DMS153 (cell line): ENCODE results near the gene LACTBL1.

Experiments used
- DNase-seq: peaks from one replicate; lab custom pipeline; 2025; lab: John Stamatoyannopoulos, UW

LACTBL1 gene

DNA sequence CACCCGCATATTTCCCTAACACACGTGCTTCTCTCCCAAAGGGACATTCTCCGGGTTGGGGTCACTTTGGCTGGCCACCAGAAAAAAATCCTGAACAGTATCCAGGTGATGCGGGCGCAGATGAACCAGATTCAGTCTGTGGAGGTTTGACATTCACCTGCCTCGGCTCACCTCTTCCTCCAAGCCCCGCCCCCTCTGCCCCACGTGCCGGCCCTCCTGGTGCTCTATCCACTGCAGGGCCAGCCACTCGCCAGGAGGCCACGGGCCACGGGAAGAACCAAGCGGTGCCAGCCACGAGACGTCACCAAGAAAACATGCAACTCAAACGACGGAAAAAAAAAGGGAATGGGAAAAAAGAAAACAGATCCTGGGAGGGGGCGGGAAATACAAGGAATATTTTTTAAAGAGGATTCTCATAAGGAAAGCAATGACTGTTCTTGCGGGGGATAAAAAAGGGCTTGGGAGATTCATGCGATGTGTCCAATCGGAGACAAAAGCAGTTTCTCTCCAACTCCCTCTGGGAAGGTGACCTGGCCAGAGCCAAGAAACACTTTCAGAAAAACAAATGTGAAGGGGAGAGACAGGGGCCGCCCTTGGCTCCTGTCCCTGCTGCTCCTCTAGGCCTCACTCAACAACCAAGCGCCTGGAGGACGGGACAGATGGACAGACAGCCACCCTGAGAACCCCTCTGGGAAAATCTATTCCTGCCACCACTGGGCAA, 59.1 kb downstream of the LACTBL1 start:
- DNase-seq, result no peak

DNA sequence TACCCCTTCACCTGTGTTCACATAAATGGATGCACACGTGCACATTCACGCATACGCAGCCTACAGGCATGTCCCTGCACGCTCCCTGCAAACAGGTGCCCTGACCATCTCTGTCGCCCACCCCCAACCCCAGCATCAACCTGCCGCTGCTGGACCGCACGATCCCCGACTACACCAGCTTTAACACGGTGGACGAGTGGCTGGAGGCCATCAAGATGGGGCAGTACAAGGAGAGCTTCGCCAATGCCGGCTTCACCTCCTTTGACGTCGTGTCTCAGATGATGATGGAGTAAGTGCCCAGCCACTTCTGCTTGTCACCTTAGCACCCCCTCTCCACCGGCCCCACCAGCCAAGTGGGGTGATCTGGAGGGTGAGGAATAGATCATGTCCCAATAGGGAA, 60.4 kb downstream of the LACTBL1 start:
- DNase-seq, result no peak

DNA sequence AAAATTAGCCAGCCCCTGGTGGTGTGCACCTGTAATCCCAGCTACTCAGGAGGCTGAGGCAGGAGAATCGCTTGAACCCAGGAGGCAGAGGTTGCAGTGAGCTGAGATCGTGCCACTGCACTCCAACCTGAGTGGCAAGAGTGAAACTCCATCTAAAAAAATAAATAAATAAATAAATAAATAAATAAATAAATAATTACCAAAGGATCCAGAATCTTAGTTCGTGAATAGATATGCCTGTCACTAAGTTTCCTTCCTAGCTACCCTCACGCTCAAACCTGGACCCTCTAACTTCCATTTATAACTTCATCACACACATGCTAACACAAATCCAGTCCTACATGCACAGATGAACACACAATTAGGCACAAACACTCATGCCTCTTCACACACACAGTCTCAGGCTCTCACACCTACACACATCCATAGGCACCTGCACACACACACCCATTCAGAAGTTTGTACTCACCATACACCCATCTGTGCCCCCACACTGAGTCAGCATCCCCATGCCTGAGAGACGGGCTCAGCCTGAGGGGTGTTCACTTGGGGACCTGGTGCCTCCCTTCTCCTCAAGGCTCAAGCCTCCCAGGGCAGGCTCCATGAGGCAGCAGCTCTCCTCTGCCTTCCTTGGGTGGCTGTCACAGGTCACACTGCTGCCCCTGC, 61.5 kb downstream of the LACTBL1 start:
- DNase-seq, result no peak

DNA sequence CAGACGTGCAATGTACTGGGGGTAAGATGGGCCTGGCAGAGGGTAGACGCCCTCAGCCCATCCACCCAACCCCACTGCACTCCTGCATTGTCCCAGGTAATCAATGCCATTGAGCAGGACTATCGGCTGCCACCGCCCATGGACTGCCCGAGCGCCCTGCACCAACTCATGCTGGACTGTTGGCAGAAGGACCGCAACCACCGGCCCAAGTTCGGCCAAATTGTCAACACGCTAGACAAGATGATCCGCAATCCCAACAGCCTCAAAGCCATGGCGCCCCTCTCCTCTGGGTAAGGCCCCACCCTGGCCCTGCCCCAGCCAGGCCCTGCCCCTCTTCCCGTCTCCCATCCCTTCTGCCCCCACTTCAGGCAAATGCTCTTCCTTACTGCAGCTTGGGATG, 62.4 kb downstream of the LACTBL1 start:
- no peak for DNase-seq

DNA sequence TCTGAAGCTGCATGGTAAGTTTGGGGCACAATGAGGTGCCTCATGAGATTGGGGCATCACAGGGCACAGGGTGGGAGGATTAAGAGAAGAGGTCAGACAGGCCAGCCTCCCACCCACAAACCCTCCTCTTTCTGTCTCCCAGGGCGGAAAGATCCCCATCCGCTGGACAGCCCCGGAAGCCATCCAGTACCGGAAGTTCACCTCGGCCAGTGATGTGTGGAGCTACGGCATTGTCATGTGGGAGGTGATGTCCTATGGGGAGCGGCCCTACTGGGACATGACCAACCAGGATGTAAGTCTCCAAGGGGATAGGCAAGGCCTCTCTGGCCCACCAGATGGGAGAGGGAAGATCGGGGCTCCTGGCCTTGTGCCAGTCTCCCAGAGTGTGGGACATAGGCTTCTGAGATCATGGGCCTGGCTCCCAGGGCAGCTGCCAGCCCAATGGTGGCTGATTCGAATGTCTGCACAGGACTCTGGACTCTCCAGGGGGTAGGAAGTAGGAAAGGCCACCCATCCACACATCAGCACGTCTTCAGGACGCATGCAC, 63.7 kb downstream of the LACTBL1 start:
- DNase-seq, result no peak

DNA sequence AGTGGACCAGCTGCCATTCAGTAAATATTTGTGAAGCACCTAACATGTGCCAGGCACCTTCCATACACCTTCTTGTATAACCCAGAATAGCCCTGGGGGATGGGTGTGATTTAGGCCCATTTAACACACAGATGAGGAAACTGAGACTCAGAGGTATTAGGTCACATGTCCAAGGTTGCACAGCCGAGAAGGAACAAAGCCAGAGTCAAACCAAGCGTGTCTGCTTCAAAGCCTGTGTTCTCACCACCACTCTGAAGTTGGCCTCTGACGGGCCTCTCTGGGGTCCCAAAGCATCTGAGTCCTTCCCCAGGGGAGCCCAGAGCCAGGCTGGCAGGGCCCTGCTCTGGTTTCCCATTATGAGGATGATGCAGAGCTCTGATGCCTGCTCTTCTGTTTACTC, 65.1 kb downstream of the LACTBL1 start:
- no peak for DNase-seq

DNA sequence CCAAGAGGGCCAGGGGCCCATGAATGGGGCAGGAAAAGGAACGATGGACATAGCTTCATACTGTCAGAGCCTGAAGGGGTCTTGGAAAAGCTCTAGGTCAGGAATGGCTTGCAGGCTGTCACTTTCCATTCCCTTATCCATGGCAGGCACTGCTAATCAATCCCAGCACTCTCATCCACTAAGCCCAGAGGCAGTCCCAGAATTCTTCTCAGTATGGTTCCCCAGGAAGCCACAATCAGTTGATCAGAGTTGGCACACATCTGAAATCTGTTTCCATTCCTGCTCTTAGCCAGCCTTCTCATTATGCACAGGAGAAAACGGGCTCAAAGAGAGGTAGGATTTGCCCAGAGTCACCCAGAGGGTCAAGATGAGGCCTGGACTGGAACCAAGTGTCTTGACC, 65.7 kb downstream of the LACTBL1 start:
- no peak for DNase-seq

DNA sequence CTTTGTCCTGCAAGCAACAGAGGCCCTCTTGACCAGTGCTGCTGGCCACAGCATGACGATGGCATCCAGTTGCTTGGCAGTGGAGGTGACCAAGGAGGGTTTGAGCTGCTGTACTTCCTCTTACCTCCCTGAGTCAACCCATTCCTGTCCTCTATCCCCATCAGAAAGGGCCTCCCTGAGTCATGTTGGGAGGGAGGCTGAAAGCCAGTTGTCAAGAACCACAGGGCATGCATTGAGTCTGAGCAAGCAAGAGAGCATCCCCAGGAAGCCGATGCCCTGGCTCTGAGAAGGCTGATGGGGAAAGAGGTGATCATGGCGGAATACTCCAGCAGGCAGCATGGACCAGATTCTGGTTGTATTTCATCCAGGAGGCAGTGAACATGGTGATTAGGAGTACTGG, 69.6 kb downstream of the LACTBL1 start:
- DNase-seq, result no peak
